HG03439 (cell line): ENCODE measurements around the gene SPRN.
"Not testable (repeated sequence)": the region's sequence is repeated elsewhere in the genome, so short reads cannot be mapped to it uniquely, and the experiment has no call there.

Experiments used
- ATAC-seq: cut with Tn5 transposase; IDR thresholded peaks from one replicate; pipeline ENCODE4 v1.9.1; 2021; ENCODE audit warnings: mild to moderate bottlenecking, moderate library complexity; ENCODE audit not compliant: unreplicated experiment

SPRN gene

GRCh38 chr10:133457100-133457841 lies 32.8 kb upstream of the SPRN start:
- no peak for ATAC-seq

GRCh38 chr10:133456041-133456951 lies 31.9 kb upstream of the SPRN start:
- no peak for ATAC-seq

DNA sequence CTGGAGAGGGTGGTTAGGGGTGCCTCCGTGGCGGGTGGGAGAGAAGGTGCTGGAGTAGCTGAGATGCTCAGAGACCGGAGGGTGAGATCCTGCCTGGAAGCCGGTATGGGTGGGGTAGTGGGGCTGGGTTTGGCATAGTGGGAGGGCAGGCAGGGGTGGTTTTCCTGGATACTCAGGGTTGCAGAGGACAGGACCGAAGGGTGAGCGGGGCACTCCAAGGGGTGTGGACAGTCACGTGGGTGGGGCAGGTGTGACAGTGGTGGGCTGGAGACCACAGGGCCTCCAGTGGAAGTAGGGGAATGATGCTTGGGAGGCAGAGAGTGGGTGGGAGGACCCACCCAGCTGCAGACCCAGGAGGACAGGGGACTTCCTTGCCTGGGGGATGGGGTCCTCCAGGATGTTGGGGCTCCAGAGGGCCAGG lies 31.2 kb upstream of the SPRN start:
- no peak for ATAC-seq

GRCh38 chr10:133455196-133455595 lies 30.8 kb upstream of the SPRN start:
- ATAC-seq, result no peak

GRCh38 chr10:133454204-133454893 lies 29.9 kb upstream of the SPRN start:
- ATAC-seq, result no peak

DNA sequence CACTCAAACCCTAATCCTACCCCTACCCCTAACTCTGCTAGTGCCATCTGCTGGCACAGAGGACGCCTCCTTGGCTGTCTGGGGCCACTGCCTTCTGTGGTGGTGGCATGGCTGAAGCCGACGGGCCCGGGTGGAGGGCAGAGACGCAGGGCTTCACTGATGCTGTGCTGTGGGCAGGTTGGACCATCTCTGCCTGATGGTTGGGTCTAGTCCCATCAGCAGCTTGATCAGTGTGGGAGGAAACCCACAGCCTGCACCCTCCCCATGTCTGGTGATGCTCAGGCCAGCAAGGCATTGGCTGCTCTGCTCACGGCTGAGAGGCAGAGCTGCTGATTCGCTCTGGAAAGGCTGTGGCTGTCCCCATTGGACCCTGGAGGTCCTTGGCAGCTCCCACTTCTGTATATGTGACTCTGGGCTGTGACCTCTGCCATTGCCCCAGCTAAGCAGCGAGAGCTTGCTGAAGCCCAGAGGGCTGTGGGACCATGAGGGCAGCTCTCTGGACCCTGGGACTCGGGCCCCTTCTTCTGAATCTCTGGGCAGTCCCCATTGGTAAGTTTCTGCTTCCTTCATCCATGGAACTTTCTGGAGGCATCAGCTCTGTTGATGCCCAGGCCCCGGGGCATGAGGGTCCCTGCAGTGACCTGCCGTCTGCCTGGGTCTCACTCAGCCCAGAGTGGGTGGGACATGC lies 29.2 kb upstream of the SPRN start, which contains the start of gene SCART1:
TSS of gene SCART1 (plus strand) at position 430 of the 688 bp plus-strand sequence. CDS start at position 483, 53 bp downstream.
- no peak for ATAC-seq

DNA sequence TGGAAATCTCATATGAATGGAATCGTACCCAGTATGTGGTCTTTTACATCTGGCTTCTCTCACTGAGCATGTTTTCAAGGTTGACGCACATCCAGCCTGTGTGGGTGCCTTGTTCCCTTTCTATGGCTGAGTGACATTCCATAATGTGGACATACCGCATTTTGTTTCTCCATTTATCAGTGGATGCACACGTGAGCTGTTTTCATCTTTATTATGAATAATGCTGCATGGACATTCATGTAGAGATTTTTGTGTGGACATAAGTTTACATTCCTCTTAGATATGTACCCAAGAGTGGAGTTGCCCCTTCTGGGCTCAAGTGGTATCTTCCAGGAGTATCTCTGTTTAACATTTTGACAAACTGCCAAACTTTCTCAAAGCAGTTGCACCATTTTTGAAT lies 28.0 kb upstream of the SPRN start:
- no peak for ATAC-seq

DNA sequence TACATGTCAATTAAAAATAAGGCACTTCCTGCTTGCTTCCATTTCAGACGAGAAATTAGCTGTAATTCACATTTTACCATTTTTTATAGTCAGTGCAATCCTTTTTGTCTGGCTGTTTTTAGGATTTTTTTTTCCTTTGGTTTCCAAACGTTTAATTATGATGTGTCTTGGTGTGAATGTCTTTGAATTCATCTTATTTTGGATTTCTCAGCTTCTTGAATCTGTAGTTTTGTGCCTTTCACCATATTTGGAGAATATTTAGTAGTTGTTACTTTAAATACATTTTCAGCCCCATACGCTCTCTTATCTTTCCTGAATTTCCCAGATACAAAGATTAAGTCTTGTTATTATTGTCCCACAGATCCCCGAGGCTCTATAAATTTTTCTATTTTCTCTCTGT lies 26.9 kb upstream of the SPRN start:
- ATAC-seq, result no peak

DNA sequence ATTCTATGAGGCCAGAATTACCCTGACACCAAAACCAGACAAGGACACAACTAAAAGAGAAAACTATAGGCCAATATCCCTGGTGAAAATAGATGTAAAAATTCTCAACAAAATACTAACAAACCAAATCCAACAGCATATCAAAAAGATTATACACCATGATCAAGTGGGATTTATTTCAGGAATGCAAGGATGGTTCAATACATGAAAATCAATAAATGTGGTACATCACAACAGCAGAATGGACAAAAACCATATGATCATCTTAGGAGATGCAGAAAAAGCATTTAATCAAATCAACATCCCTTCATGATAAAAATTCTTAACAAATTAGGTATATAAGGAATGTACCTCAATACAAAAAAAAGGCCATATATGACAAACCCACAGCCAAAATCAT lies 23.7 kb upstream of the SPRN start:
- ATAC-seq, result no peak

DNA sequence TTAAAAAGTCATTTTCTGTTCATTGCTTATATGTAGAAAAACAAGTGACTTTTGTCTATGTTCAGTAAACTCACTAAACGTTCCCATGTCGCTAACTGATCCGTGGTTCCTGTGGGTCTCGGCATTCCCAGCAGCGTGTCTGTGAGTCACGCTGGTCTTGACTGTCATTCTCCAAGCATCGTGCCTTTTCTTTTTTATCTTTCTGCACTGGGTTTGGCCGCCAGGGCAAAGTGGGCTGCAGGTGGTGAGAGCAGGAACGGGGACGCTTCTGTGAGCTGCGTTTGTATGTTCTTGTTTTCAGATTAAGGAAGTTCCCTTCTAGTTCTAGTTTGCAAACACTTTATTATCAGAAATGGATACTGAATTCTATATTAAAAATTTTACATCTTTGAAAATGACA lies 22.6 kb upstream of the SPRN start:
- no peak for ATAC-seq

DNA sequence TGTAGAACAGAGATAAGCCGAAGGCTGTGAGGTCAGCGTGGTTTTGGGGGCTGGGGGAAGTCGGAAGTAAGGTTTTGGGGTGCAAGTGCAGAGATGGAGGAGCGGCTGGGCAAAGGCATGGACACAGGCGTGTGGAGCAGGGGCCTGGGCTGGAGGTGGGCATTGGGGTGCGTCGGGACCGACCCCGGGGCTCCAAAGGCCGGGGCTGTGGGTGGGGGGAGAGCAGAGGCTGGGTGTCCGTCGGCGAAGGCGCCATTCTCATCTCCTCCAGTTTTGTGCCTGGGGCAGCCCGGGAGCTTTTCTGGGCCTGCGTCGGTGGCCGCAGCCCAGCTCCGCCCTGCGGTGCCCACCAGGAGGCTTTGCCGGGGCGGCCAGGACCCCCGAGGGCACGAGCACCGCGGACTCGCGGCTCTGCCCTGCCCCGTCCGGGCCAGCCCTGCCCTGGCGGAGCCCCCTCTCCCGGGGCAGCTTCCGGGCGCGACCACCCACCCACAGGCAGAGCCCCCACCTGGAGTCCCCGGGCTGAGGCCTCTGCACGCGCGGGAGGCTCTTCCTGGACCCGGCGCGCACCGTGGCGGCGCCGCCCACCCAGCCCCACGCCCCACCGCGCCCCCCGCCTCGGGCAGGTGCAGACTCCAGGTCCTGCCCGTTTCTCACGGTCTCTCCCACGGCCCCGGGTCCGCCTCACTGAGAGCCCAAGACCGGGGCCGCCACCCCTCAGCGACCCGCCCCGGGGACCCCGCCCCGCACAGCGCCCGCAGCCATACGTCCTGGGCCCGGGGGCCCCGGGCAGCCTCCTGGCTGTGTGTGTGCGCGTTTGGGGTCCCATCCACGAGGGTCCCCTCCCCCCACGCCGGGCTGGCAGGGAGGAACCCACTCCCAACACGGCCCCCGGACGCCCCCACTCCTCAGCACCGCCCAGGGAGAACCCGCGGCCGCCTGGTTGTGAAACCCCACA lies 21.6 kb upstream of the SPRN start:
- no peak for ATAC-seq

- ATAC-seq, result no peak
Observed at GRCh38 chr10:133445268-133445732, 20.9 kb upstream of the SPRN start.

GRCh38 chr10:133444342-133445267 lies 20.2 kb upstream of the SPRN start:
- ATAC-seq, result no peak

- no peak for ATAC-seq
Observed at GRCh38 chr10:133442967-133443924, 18.8 kb upstream of the SPRN start.

DNA sequence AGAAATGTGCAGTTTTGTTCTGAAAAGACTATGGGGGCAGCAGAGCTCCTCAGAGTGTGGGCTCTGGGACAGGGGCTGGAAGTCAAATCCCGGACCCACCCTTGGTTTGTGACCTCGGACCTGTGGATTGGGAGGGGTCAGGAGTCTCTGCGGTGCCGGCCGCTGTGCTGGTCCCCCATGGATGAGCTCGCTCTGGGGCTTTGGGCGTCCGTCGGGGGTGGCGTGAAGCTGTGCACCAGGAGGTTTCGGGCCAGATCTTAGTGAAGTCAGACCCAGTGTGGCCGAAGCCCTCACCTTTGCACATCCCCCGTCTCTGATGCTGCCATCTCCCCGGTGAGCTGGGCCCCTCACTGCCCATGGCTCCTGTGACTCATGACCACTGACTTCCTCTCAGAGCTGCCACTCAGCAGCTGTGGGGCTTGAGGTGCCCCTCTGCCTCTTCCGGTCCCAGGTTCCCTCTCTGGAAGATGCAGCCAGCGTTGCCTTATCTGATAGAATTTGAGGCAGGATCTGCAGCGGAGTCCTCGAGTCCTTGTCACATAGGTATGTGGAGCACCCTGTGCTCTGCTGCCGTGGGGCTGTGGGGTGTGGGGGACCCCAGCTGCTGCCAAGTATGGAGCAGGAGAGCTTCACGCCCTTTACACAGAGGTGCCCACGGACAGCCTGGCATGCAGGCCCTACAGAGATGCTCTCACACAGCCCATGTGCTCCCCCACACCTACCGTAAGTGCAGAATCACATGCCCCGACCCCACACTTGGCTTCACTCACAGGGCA lies 18.0 kb upstream of the SPRN start:
- no peak for ATAC-seq

GRCh38 chr10:133441780-133442179 lies 17.4 kb upstream of the SPRN start:
- no peak for ATAC-seq

DNA sequence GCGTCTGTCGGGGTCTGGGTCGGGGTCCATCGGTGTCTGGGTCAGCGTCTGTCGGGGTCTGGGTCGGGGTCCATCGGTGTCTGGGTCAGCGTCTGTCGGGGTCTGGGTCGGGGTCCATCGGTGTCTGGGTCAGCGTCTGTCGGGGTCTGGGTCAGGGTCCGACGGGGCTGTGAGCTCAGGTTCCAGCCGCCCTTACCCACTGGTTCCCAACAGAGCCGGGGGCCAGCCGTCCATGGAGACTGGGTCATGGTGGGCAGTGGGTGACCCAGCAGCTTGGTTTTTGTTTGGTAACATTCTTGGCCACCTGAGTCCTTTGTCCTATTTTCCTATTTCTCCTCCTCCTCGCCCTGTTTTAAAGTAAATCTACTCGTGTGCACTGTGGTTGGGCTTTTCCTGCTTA lies 16.9 kb upstream of the SPRN start:
- ATAC-seq, result not testable (repeated sequence)
